ENCODE measurements around the gene FRMD4A. TPM values are rescaled to one million over a fixed set of nuclear protein-coding genes. Genes with fewer than 3 reads are reported as not detected.

Gene FRMD4A
- total RNA-seq, 3 donors from 2014 or later, result 0.46 to 1.4 (median 0.76) TPM

- Mint-ChIP-seq H3K27me3 (ENCODE audit: low read depth) (no peaks in the 10 kb centered on the region), H3K9me3 (no peaks in the 10 kb centered on the region), H3K36me3 (ENCODE audit: insufficient read depth) (no peaks in the 10 kb centered on the region), H3K4me3 (no peak overlapping the region), H3K4me1 (ENCODE audit: low read depth) (peaks cover 11% of the 10 kb centered on the region)
- no peak for DNase-seq
- ATAC-seq, result no peak
These were observed 520.2 kb downstream of the FRMD4A start for GRCh38 chr10:13810568-13810967.

- Mint-ChIP-seq H3K4me3 (no peak overlapping the region), H3K4me1 (ENCODE audit: low read depth) (peaks cover 11% of the 10 kb centered on the region), H3K27me3 (ENCODE audit: low read depth) (no peaks in the 10 kb centered on the region), H3K36me3 (ENCODE audit: insufficient read depth) (no peaks in the 10 kb centered on the region), H3K9me3 (no peaks in the 10 kb centered on the region)
- no peak for DNase-seq
- ATAC-seq, result no peak
These were observed 521.3 kb downstream of the FRMD4A start for GRCh38 chr10:13809427-13809826.

GRCh38 chr10:13808556-13809391, 522.0 kb downstream of the FRMD4A start:
- H3K4me3 Mint-ChIP-seq, result no peak overlapping the region
- H3K36me3 Mint-ChIP-seq (ENCODE audit: insufficient read depth), result no peaks in the 10 kb centered on the region
- H3K4me1 Mint-ChIP-seq (ENCODE audit: low read depth), result peaks cover 11% of the 10 kb centered on the region
- H3K27me3 Mint-ChIP-seq (ENCODE audit: low read depth), result peaks cover 3% of the 10 kb centered on the region
- no peaks in the 10 kb centered on the region for H3K9me3 Mint-ChIP-seq
- ATAC-seq (no peak), DNase-seq (no peak)

- Mint-ChIP-seq H3K9me3 (no peaks in the 10 kb centered on the region), H3K4me1 (ENCODE audit: low read depth) (peaks cover 10% of the 10 kb centered on the region), H3K36me3 (ENCODE audit: insufficient read depth) (no peaks in the 10 kb centered on the region), H3K4me3 (no peak overlapping the region), H3K27me3 (ENCODE audit: low read depth) (peaks cover 3% of the 10 kb centered on the region)
- no peak for DNase-seq
- ATAC-seq, result no peak
These were observed 524.3 kb downstream of the FRMD4A start for GRCh38 chr10:13806419-13806818.

GRCh38 chr10:13803566-13804554, 526.9 kb downstream of the FRMD4A start:
- Mint-ChIP-seq H3K4me3 (no peak overlapping the region), H3K27me3 (ENCODE audit: low read depth) (peaks cover 3% of the 10 kb centered on the region), H3K36me3 (ENCODE audit: insufficient read depth) (no peaks in the 10 kb centered on the region), H3K9me3 (no peaks in the 10 kb centered on the region), H3K4me1 (ENCODE audit: low read depth) (peaks cover 9% of the 10 kb centered on the region)
- no peak for ATAC-seq
- no peak for DNase-seq

- ATAC-seq (no peak), DNase-seq (no peak)
- H3K4me1 Mint-ChIP-seq (ENCODE audit: low read depth), result peaks cover 15% of the 10 kb centered on the region
- peaks cover 3% of the 10 kb centered on the region for H3K27me3 Mint-ChIP-seq (ENCODE audit: low read depth)
- H3K4me3 Mint-ChIP-seq, result no peak overlapping the region
- no peaks in the 10 kb centered on the region for H3K36me3 Mint-ChIP-seq (ENCODE audit: insufficient read depth)
- H3K9me3 Mint-ChIP-seq, result no peaks in the 10 kb centered on the region
These were observed 528.8 kb downstream of the FRMD4A start for GRCh38 chr10:13801907-13802288.

- Mint-ChIP-seq H3K27me3 (ENCODE audit: low read depth) (peaks cover 3% of the 10 kb centered on the region), H3K4me3 (no peak overlapping the region), H3K4me1 (ENCODE audit: low read depth) (peaks cover 15% of the 10 kb centered on the region), H3K9me3 (no peaks in the 10 kb centered on the region), H3K36me3 (ENCODE audit: insufficient read depth) (no peaks in the 10 kb centered on the region)
- DNase-seq (no peak), ATAC-seq (no peak)
These were observed 529.4 kb downstream of the FRMD4A start for GRCh38 chr10:13801156-13801906.

GRCh38 chr10:13797164-13797563, 533.6 kb downstream of the FRMD4A start:
- Mint-ChIP-seq H3K9me3 (no peaks in the 10 kb centered on the region), H3K36me3 (ENCODE audit: insufficient read depth) (no peaks in the 10 kb centered on the region), H3K4me1 (ENCODE audit: low read depth) (peaks cover 35% of the 10 kb centered on the region), H3K27me3 (ENCODE audit: low read depth) (no peaks in the 10 kb centered on the region), H3K4me3 (no peak overlapping the region)
- ATAC-seq, result no peak
- no peak for DNase-seq

GRCh38 chr10:13795653-13796555, 534.8 kb downstream of the FRMD4A start:
- ATAC-seq (no peak), DNase-seq (no peak)
- Mint-ChIP-seq H3K9me3 (no peaks in the 10 kb centered on the region), H3K4me1 (ENCODE audit: low read depth) (peaks cover 37% of the 10 kb centered on the region), H3K36me3 (ENCODE audit: insufficient read depth) (no peaks in the 10 kb centered on the region), H3K4me3 (no peak overlapping the region), H3K27me3 (ENCODE audit: low read depth) (no peaks in the 10 kb centered on the region)

- Mint-ChIP-seq H3K4me3 (no peak overlapping the region), H3K36me3 (ENCODE audit: insufficient read depth) (no peaks in the 10 kb centered on the region), H3K9me3 (no peaks in the 10 kb centered on the region), H3K27me3 (ENCODE audit: low read depth) (no peaks in the 10 kb centered on the region), H3K4me1 (ENCODE audit: low read depth) (peaks cover 37% of the 10 kb centered on the region)
- ATAC-seq (no peak), DNase-seq (no peak)
These were observed 535.6 kb downstream of the FRMD4A start for GRCh38 chr10:13794992-13795612.

- H3K9me3 Mint-ChIP-seq, result no peaks in the 10 kb centered on the region
- ATAC-seq (no peak), DNase-seq (no peak)
- H3K36me3 Mint-ChIP-seq (ENCODE audit: insufficient read depth), result no peaks in the 10 kb centered on the region
- H3K4me1 Mint-ChIP-seq (ENCODE audit: low read depth), result peaks cover 25% of the 10 kb centered on the region
- H3K4me3 Mint-ChIP-seq, result no peak overlapping the region
- no peaks in the 10 kb centered on the region for H3K27me3 Mint-ChIP-seq (ENCODE audit: low read depth)
These were observed 538.7 kb downstream of the FRMD4A start for GRCh38 chr10:13792006-13792405.

- Mint-ChIP-seq H3K4me1 (ENCODE audit: low read depth) (peaks cover 25% of the 10 kb centered on the region), H3K27me3 (ENCODE audit: low read depth) (no peaks in the 10 kb centered on the region), H3K9me3 (no peaks in the 10 kb centered on the region), H3K4me3 (no peak overlapping the region), H3K36me3 (ENCODE audit: insufficient read depth) (no peaks in the 10 kb centered on the region)
- no peak for ATAC-seq
- no peak for DNase-seq
These were observed 539.2 kb downstream of the FRMD4A start for GRCh38 chr10:13791483-13791882.

- Mint-ChIP-seq H3K36me3 (ENCODE audit: insufficient read depth) (no peaks in the 10 kb centered on the region), H3K4me3 (no peak overlapping the region), H3K27me3 (ENCODE audit: low read depth) (no peaks in the 10 kb centered on the region), H3K9me3 (no peaks in the 10 kb centered on the region), H3K4me1 (ENCODE audit: low read depth) (peaks cover 15% of the 10 kb centered on the region)
- no peak for ATAC-seq
- DNase-seq, result no peak
These were observed 540.5 kb downstream of the FRMD4A start for GRCh38 chr10:13790196-13790595.
